ENCODE results near the gene TRPV4. TPM values are rescaled to one million over a fixed set of nuclear protein-coding genes. Genes with fewer than 3 reads are reported as not detected.

Gene TRPV4
- total RNA-seq, 1 experiment from 2014 or later = 2.9 TPM

GRCh38 chr12:109758426-109759420 is 74.5 kb downstream of the TRPV4 start:
- ChIA-PET CTCF (interaction anchor here (0.8 to 2.0 kb wide), 10 partner anchors 15 to 365 kb away, joined by 3 to 15 read pairs (median 4); no protein-coding TSS in a partner anchor), POLR2A (interaction anchor here (0.7 kb wide), 1 partner anchor 25 kb away, joined by 3 read pairs; no protein-coding TSS in a partner anchor)
- peaks cover 21% of the 10 kb centered on the region for H3K9me3 Mint-ChIP-seq
- ATAC-seq = peak; percentile 44
- peaks cover 9% of the 10 kb centered on the region; the same call in 1 of the 2 replicates for H3K36me3 Mint-ChIP-seq
- peaks cover 16% of the 10 kb centered on the region for H3K4me1 Mint-ChIP-seq
- H3K27ac Mint-ChIP-seq = no peak overlapping the region
- H3K27me3 Mint-ChIP-seq (ENCODE audit: low read depth) = no peaks in the 10 kb centered on the region
- DNase-seq (ENCODE audit: low spot score) = peak; percentile 24
- TF ChIP-seq E2F1 (CRISPR knock-in tag; IDR thresholded peaks at IDR 0.05) (no peak), MLX (CRISPR knock-in tag; IDR thresholded peaks at IDR 0.05) (no peak), ARID4B (CRISPR knock-in tag; IDR thresholded peaks at IDR 0.05; ENCODE audit: borderline replicate concordance) (no peak), GTF2I (CRISPR knock-in tag; conservative IDR thresholded peaks at IDR 0.05) (no peak), ZSCAN18 (CRISPR knock-in tag; IDR thresholded peaks at IDR 0.05) (no peak), AR (CRISPR knock-in tag; IDR thresholded peaks at IDR 0.05) (no peak)
- H3K4me3 Mint-ChIP-seq = no peak overlapping the region

GRCh38 chr12:109757671-109758265 is 75.4 kb downstream of the TRPV4 start:
- H3K9me3 Mint-ChIP-seq = peaks cover 17% of the 10 kb centered on the region
- H3K4me1 Mint-ChIP-seq = peaks cover 16% of the 10 kb centered on the region
- H3K4me3 Mint-ChIP-seq = no peak overlapping the region
- CTCF ChIA-PET = interaction anchor here (1.0 to 2.0 kb wide), 5 partner anchors 16 to 160 kb away, joined by 3 to 15 read pairs (median 10); no protein-coding TSS in a partner anchor
- H3K36me3 Mint-ChIP-seq = peaks cover 9% of the 10 kb centered on the region; the same call in 1 of the 2 replicates
- DNase-seq (ENCODE audit: low spot score) = peak; percentile 1
- H3K27ac Mint-ChIP-seq = no peak overlapping the region
- H3K27me3 Mint-ChIP-seq (ENCODE audit: low read depth) = no peaks in the 10 kb centered on the region
- ATAC-seq = no peak
- POLR2A ChIA-PET = no interaction called here
- TF ChIP-seq NFATC4 (CRISPR knock-in tag; IDR thresholded peaks at IDR 0.05) (no peak), IRF1 (CRISPR knock-in tag; IDR thresholded peaks at IDR 0.05) (no peak), ZNF232 (CRISPR knock-in tag; IDR thresholded peaks at IDR 0.05) (no peak), MAX (CRISPR knock-in tag; IDR thresholded peaks at IDR 0.05) (no peak), E2F5 (CRISPR knock-in tag; IDR thresholded peaks at IDR 0.05) (no peak), CREM (CRISPR knock-in tag; IDR thresholded peaks at IDR 0.05) (no peak), PRRX2 (CRISPR knock-in tag; IDR thresholded peaks at IDR 0.05) (no peak), NFE2L1 (CRISPR knock-in tag; IDR thresholded peaks at IDR 0.05) (no peak), ELF4 (CRISPR knock-in tag; IDR thresholded peaks at IDR 0.05; ENCODE audit: low read depth) (no peak), IRF2 (CRISPR knock-in tag; IDR thresholded peaks at IDR 0.05; ENCODE audit: borderline replicate concordance, low read depth) (no peak)
